Measurements from ENCODE around the gene NDC80.
"Not testable (repeated sequence)": the region's sequence is repeated elsewhere in the genome, so short reads cannot be mapped to it uniquely, and the experiment has no call there.

NDC80 gene

DNA sequence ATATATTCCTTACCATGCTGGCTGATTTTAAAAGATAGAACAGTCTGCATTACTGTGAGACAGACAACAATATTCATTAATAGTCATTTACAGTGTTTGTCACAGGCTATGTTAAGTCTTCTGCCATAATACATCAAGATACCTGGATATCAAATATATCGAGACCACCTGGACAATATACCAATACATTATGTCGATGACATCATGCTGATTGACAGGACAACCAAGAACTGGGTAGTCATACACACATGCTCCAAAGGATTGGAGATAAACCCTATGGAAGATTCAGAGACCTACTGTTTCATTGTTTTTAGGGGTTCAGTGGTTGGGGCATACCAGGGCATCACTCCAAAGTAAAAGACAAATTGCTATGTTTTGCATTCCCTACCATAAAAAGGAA lies 57.6 kb downstream of the NDC80 start:
- FAIRE-seq, result no peak

DNA sequence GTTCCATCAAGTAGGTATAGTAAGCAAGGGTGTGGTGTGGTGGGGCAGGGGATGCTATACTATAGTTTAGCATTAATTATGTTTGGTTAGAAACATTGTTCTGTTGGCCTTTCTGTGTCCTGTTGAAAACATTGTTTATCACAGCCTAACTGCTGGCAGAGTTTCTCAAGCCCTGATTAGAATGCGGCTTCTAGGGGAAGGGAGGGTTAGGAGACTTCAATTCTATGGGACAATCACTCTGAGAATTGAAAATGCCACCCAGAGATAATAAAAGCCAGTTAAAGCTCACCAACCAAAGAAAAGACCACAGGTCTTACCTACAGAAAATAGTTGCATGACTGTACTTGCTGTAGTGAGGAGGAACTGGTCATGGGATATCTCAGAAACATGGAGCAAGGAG lies 64.2 kb downstream of the NDC80 start:
- FAIRE-seq, result no peak

DNA sequence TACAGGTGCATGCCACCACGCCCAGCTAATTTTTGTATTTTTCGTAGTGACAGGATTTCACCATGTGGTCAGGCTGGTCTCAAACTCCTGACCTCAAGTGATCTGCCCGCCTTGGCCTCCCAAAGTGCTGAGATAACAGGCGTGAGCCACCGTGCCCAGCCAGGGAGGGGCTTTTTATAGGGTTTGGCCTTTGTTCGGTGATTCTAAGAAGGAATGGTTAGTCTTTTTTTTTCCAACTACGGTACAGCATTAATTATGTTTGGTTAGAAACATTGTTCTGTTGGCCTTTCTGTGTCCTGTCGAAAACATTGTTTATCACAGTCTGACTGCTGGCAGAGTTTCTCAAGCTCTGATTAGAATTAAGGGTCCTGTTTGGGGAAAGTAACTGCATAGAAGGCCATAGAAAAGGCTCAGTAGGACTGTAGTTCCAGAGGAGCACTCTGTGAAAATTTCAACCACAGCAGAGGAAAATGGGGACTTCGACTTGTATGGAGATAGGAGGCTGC lies 64.8 kb downstream of the NDC80 start:
- no peak for FAIRE-seq

DNA sequence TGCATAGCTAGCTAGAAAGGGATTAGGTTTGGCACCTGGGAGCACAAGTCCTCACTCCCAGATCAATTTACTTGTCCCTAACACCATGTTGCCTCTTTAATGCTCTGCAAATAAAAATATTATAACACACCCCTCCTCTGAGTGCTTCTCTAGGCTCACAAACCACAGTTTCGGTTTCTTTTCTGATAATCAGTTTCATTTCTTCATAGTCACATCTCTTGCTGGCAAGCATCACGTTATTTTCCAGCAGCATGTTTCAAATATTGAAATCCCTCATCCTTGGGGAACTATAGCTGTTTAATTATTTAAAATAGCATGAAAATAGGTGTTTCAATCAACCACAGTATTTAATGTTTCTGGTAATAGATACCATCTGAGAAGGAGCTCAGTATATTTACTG lies 70.3 kb downstream of the NDC80 start:
- peak; percentile 27 for FAIRE-seq

DNA sequence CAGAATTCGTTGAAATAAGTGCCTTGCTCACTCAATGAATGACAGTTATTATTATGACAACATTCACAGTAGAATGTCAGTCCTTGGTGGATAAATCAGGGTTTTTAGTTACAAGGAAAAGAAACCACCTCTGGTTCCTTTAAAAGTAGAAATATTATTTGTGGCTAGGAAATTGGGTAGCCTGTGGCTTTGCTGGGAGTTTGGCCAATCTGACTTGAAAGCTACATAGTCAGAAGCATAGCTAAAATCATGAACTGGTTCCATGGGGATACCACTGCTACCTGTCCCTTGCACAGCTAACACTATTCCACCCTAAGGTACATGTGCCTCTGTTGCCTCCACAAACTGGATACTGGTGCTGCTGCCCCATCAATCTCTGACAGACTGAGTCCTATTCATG lies 71.4 kb downstream of the NDC80 start:
- FAIRE-seq, result no peak

DNA sequence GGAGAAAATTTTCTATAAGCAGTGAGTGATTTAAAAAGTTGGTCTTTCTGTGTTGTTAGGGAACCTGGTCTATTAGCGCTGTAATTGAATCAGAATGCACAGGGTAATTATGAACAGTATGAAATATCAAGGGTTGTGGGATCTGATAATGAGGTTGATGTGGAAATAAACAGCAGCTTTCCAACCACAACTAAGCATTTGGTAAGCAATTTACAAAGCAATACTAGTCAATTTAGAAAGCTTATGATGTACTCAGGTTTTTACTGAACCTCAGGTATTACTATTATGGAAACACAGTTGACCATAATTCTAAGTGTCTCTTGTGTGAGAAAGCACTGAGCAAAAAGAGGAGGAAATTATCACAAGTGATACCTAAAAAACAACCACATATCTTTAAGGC lies 73.2 kb downstream of the NDC80 start:
- FAIRE-seq, result no peak

DNA sequence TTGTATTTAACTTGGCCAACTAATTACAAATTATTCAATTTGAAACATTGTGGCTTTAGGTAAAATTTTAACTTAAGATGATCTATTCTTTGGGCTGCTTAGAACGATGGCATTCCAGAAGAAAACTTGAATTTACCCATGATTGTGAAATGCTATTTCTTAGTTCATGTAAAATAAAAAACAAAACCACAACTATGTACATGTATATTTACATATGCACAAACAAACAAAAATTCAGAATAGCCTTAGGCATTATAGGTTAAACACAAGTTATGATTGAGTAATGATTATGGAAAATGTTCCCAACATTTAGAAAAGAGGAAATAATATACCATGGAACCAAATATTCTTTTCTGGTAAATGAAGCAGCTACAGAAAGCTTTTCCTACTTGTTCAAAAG lies 80.6 kb downstream of the NDC80 start:
- no peak for FAIRE-seq

DNA sequence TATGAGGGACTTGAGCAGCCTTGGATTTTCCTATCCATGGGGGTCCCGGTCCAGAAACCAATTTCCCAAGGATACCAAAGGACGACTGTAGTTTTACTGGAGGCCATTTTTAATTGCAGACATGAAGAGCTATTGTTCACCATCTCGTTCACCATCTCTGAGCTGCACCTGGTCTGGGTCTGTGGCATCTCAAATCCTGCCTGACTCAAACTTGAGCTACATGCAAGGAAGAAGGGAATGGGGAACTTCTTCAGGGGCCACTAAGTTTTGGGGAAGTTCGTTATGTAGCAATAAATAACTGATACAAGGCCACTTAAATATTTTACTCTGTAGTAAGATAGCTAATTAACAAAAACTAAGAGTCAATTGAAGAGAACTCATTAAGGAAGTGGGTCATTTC lies 82.1 kb downstream of the NDC80 start:
- no peak for FAIRE-seq

DNA sequence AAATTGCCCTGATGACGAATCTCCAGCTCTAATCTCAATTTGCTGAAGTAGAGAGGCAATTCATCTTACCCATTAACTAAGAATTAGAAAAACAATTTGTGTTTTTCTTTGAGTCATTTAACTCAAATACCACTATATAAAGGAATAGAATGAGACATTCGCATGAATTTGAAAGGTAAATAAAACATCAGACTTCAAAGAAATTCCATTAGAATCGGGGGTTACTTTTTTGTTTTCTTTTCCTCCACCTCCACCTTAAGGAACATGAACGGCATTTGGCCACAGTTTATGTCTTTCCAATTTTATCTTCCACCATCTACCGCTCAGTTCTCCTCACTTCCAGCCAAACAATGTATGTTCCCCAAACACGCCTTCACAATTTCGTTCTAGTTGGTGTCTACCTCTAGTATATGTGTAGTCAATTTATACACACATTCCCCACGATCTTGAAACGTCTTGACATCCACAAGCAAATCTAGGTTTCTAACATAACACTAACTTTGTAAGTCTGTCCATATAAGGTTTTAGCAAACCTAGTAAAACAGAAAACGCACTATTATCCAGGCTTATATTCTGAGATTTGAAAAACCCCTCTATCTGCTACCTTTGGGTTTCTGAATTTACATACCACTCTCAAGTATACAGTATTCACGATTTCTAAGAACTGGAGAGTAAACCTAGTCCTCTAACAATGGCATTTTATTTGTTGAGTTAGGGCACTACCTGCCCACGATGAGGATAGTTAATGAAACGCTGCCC lies 83.0 kb downstream of the NDC80 start:
- FAIRE-seq, result no peak

DNA sequence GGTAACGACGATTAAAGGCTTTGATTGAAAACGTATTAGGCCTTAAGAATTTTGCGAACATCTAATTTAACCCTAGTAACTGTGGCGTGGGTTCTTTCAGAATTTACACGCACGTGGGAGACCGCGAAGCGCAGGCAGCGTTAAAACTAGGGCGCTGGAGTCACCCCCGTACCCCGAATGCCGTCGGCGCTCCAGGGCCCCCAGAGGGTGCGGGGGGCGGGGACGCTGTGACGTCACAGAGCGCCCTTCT lies 83.5 kb downstream of the NDC80 start:
- no peak for FAIRE-seq

DNA sequence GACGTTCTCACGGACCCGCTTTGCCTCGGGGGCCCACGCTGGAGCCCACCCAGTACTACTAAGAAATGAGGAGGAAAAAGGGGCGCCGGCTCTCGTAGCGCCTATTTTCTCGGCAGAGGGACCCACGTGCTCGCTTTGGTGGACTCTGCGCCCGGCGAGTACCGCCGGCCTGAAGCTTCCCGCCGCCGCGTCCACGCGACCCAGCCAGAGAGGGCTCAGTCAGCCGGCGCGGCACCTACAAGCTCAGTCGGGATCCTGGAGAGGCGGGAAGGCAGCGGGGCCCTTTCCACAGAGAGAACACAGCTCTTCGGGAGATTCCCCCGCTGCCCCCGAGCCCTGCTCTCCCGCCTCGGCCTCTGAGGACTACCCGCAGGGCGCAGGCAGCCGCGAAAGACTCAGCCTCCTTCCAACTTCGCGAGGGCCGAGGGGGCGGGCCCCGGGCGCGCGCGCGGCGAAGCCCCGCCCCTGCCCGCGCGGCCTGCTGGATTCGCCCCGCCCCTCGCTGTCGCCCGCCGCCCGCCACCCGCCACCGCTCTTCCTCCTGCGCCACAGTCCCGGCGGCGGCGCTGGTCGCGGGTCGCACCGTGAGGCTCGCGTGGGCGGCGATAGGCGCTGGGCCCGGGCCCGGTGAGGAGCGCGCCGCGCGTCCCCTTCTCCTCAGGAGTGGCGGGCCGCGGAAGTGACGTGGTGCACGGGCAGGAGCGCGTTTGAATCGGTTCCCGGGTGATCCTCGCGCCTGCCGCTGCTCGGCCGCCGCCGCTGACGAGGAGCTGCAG lies 84.0 kb downstream of the NDC80 start, which contains the start of gene SMCHD1:
SMCHD1 (plus strand) TSS at position 549 of the 776 bp plus-strand sequence. CDS start 350 bp downstream, outside the sequence.
- no peak for FAIRE-seq

DNA sequence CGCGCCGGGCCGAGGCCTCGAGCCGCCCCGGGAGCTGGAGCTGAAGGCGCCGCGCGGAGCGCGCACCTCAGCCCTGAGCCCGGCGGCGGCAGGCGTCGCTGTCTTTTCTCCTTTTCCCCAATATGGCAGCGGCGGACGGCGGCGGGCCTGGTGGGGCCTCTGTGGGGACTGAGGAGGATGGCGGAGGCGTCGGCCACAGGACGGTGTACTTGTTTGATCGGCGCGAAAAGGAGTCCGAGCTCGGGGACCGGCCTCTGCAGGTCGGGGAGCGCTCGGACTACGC lies 84.5 kb downstream of the NDC80 start:
- FAIRE-seq, result no peak

DNA sequence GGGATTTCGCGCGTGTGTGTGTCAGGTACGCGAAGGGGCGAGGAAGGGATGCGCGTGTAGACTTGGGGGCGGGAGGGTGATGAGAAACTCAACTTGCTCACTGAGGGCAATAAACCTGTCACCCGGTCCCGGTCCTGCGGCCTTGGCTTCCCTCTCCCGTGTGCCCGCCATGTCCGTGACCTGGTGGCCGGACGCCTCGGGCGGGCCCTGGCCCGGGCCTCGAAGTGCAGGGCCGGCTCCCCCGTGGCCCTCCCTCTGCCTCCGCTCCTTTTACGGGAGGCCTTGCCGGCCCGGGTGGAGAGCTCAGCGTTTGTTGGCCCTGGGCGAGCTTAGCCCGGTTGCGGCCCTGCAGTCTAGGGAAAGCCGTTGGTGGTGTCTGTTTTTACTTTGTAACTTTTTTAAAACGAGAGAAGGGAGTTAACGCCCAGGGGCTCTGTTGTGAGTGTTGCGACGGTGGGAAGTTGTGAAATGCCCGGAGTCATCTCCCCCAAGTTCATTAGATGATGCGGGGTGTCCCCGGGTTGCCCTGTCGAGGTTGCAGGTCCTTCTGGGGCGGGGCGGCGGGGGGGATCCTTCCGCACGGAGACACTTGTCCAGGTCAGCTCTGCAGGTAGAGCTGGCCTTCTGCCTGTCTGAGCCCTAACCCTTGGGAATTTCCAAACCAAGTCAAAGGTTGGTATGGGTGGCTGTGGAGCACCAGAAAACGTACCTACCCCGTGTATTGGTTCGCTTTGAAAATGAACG lies 85.1 kb downstream of the NDC80 start:
- FAIRE-seq, result no peak

DNA sequence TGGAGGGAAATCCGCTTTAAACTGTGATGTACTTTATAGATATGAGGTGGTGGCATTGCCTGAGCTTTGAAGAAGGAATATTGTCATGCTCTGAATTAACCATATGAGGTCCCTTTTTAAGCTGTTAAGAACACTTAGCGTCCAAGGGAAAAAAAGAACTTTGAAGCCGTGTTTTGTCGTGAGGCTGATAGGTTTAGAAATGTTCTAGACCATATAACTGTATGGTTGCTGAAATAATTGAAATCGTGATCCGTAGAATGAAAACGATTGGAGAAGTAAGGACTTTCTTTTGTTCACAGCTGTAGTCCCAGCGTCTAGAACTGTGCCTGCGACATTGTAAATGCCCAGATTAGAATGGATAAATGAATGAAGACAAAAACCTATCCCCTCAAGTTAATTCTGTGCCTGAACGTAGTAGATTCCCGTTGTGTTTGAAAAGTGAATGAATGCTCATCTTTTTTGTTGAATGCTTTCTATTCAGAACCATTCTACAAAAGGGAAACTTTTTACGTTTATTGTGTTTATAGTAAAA lies 85.7 kb downstream of the NDC80 start:
- FAIRE-seq, result no peak

DNA sequence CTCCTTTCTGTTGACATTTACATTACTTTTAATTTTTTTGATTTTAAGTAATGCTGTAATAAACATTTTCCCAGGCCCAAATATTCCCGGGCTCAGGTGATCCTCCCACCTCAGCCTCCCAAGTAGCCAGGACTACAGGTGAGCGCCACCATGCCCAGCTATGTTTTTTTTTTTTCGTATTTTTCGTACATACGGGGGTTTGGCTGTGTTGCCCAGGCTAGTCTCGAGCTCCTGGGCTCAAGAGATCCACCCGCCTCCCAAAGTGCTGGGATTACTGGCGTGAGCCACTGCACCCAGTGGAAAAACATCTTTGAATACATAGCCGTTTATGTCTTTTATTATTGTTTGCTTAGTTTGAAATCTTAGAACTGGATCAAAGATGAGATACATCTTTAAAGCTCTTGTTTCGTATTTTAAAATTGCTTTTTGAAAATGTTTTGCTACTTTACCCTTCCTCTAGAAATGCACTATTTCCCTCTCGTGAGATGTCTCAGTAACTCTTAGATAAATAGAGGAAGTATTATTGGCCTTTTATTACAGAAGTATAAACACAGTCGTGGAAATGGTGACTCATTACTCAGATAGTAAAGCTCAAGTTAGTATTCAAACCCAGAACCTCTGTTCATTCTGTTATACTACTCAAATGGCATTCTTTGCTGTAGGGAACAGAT lies 86.6 kb downstream of the NDC80 start:
- no peak for FAIRE-seq

DNA sequence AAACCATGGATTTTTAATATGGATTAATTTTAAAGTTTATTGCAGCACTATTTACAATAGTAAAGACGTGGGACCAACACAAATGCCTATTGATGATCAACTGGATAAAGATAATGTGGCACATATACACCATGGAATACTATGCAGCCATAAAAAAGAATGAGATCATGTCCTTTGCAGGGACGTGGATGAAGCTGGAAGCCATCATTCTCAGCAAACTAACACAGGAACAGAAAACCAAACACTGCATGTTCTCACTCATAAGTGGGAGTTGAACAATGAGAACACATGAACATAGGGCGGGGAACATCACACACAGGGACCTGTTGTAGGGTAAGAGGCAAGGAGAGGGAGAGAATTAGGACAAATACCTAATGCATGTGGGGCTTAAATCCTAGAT lies 89.5 kb downstream of the NDC80 start:
- FAIRE-seq, result not testable (repeated sequence)

DNA sequence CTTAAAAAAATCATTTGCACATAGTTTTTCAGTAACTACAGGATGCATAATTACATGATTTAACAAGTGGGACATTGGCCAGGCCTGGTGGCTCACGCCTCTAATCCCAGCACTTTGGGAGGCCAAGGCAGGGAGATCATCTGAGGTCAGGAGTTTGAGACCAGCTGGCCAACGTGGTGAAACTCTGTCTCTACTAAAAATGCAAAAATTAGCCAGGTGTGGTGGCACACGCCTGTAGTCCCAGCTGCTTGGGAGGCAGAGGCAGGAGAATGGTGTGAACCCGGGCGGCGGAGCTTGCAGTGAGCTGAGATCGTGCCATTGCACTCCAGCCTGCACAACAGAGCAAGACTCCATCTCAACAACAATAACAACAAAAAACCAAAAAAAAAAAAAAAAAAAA lies 90.9 kb downstream of the NDC80 start:
- FAIRE-seq, result not testable (repeated sequence)

DNA sequence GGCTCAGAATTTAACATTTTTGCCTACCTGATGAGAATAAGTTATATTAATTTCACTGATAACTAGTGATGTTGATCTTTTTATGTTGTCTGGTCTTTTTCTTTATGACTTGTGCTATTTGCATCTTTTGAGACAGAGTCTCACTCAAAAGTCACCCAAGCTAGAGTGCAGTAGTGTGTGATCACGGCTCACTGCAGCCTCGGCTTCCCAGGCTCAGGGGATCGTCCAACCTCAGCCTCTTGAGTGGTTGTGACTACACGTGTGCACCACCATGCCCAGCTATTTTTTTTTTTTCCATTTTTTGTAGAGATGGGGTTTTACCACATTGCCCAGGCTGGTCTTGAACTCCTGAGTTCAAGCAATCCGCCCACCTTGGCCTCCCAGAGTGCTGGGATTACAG lies 91.6 kb downstream of the NDC80 start:
- no peak for FAIRE-seq

All from A204.1 (cell line).